ENCODE results near the gene ADSS1.

The ADSS1 gene

DNA sequence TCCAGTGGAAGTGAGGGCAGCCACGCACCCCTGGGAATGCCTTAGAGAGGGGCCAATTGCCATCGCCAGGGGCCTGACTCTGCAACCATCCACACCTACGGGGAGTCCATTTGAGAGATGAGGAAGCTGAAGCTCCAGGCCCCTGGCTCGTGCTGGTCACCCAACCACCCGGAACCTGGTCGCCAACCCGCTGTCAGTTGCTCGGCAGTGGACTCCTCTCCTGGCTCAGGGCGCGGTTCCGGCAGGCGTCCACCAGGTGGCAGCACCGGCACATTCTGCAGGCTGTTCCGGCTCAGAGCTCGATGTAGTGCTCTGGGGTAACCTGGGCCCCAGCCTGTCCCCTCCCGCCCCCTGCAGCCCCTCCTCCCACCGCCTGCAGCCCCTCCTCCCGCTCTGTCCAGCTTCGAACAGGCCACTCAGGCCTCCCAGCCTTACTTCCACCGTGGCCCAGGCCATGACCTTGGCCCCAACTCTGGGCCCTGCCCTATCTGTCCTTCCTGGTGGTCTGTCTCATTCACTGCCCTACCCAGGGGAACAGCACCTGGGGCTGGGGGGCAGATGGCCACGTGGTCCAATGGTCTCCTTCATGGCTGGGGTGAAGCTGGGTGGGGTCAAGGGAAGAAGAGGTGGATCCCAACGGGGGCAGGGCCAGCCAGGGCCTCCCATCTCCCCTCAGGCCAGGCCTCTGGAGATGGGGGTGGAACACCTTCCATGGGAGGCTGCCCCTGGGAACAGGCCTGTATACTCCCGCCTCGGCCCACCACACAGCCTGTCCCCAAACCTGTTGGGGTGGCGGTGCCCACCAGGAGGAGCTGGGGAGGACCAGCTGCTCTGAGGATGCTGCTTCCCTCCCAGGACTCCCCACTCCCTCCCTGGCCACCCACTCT lies 44.7 kb downstream of the ADSS1 start:
- no peak for TF ChIP-seq POLR2A (IDR thresholded peaks at IDR 0.05; ENCODE audit: low read depth, low read length)
- peak; percentile 76 for FAIRE-seq
- peak; percentile 90 for DNase-seq (ENCODE audit: insufficient read length, low spot score)

DNA sequence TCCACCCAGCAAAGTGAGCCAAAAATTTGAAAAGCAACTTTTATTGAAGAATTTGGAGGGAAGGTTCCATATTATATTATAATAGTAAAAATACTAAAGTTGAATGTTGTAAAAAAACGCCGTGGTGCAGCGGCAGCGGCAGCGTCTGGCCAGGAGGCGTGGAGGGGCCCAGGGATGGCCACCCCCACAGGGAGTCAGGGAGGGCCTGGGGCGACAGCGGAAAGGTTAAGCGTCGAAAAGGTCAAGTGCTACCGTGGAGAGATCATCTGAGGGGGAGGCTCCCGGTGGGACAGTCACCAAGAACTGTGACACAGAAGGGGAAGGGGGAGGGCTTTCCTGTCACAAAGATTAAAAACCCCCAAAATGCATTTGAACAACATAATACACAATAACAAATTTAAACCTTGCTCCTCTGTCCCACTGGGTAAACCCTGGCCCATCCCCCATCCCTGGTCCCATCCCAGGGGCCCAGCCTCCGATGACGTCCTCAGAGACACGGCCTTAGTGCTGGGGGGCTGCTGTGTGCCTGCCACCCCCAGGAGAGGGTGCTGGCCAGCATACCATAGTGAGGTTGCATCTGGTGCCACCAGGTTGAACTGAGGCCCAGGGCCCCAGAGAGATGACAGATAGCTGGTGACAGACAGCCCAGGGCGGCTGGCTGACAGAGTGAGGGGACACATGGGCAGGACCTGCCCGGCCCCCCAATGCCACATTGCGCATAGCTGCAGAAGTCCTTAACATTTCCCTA lies 45.5 kb downstream of the ADSS1 start:
- DNase-seq (ENCODE audit: insufficient read length, low spot score) (no peak), FAIRE-seq (no peak)
- TF ChIP-seq POLR2A (IDR thresholded peaks at IDR 0.05; ENCODE audit: low read depth, low read length) = no peak

DNA sequence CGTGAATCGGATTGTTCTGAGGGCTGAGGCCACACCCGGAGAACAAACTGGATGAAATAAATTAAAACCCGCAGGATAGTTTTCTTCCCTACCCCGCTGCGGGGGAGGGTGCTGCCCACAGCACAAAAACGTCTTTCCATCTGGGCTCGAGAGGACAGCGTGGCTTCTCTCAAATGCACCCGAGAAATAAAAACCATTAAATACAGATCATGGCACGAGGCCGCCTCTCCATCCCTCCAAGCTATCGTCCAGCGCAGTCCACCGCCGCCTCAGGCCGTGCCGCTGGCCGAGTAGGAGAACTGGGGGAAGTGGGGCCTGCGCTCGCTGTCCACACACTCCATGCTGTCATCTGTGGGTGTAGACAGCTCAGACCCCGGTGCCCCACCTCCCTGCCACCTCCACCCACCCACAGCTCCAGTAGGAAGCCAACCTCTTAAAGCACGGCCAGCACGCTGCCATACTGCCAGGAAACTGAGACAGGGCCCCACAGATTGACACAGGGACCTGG lies 46.1 kb downstream of the ADSS1 start:
- FAIRE-seq = no peak
- no peak for TF ChIP-seq POLR2A (IDR thresholded peaks at IDR 0.05; ENCODE audit: low read depth, low read length)
- no peak for DNase-seq (ENCODE audit: insufficient read length, low spot score)

DNA sequence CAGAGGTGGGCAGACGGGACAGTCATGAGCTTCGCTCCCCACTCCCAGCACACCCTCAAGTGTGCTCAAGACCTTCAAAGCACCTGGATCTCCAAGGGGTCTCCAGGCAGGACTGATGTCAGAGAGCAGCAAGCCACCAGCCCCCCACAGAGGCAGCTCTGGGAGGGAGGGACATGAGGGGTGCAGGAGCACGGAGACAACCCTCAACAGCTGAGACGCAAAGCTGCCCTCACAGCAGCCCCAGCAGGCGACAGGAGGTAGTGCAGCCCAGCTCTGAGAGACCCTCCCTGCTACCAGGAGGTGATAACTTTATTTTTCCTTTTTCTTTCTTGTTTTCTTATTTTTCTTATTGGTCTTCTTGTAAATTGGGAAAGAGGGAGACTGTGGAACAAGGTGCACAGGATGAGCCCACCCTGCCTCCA lies 46.8 kb downstream of the ADSS1 start:
- DNase-seq (ENCODE audit: insufficient read length, low spot score) (no peak), FAIRE-seq (no peak)
- TF ChIP-seq POLR2A (IDR thresholded peaks at IDR 0.05; ENCODE audit: low read depth, low read length) = no peak

DNA sequence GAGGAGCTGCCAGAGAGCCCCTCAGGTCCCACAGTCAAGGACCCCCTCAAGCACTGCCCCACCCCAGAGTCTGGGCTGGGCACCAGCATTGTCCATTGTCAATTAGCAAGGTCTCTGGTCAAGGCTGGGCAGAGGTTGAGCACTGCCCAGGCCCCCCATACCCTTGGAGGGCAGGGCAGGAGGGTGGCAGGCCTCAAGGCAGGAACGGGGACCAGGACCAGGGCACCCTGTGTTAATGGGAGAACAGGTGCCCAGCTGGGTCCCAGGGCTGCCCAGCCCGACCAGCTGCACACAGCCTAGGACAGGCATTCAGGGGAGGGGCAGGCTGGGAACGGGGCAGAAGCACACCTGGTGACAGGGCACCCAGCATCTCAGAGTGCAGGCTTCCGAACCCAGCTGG lies 47.3 kb downstream of the ADSS1 start:
- TF ChIP-seq POLR2A (IDR thresholded peaks at IDR 0.05; ENCODE audit: low read depth, low read length) = no peak
- no peak for FAIRE-seq
- DNase-seq (ENCODE audit: insufficient read length, low spot score) = no peak

DNA sequence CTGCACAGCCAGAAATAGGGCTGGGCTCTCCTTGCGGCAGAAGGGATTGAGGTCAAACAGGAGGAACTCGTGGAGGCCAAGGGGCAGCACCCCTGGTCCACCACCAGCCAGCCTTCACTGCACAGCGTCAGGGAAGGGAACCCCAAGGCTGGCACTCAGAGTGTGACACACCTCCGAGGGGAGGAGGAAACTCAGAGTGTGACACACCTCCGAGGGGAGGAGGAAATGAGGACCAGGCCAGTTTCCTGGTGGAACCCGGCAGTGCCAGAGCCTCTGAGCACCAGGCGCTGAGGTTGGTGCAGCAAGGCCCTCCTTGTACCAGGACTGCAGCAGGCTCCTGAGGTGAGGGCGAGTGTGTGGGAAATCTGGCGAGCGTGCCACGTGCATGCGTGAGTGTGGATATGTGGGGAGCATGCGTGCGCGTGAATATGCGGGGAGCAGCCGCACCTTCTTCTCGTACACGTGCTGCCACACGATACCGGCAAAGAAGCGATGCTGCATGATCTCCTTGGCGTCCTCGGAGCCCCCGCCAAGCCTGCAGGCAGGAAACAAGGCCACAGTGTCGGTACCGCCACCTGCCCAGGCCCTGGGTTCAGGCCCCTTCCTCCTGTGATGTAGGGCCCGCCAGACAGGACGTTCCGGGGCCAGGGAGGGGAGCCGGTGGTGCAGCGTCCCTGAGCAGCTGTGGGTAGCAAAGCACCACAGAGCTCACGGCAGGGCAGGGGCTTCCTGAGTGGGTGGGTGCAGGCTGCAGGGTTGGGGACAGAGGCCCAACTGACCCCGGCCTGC lies 48.1 kb downstream of the ADSS1 start:
- FAIRE-seq = no peak
- no peak for TF ChIP-seq POLR2A (IDR thresholded peaks at IDR 0.05; ENCODE audit: low read depth, low read length)
- DNase-seq (ENCODE audit: insufficient read length, low spot score) = no peak

DNA sequence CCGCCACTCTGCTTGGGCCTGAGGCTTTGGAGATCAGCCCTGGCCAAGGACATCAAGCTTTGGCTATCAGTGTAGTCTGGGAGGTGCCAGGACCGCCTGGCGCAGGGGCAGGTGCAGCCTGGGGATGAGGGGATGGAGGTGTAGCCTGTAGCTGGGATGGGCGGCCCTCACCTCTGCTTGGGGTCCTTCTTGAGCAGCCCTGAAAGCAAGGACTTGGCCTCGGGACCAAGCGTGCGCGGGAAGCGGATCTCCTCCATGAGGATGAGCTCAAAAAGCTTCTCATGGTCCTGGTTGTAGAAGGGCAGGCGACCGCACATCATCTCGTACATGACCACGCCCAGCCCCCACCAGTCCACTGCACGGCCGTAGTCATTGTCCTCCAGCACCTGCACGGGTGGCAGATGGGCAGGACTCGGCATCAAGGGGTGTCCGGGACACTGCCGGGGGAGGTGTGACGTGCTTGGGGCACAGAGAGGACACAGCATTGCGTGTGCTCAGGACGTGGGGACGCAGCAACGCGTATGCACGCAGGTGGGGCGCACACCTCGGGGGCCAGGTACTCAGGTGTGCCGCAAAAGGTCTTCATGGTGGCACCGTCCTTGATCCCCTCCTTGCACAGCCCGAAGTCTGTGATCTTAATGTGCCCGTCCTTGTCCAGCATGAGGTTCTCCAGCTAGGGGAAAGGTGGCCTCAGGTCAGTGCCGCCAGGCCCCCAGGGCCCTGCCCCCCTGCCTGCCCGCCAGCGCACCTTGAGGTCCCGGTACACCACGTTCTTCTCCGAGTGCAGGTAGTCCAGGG lies 48.9 kb downstream of the ADSS1 start:
- no peak for DNase-seq (ENCODE audit: insufficient read length, low spot score)
- no peak for FAIRE-seq
- no peak for TF ChIP-seq POLR2A (IDR thresholded peaks at IDR 0.05; ENCODE audit: low read depth, low read length)

DNA sequence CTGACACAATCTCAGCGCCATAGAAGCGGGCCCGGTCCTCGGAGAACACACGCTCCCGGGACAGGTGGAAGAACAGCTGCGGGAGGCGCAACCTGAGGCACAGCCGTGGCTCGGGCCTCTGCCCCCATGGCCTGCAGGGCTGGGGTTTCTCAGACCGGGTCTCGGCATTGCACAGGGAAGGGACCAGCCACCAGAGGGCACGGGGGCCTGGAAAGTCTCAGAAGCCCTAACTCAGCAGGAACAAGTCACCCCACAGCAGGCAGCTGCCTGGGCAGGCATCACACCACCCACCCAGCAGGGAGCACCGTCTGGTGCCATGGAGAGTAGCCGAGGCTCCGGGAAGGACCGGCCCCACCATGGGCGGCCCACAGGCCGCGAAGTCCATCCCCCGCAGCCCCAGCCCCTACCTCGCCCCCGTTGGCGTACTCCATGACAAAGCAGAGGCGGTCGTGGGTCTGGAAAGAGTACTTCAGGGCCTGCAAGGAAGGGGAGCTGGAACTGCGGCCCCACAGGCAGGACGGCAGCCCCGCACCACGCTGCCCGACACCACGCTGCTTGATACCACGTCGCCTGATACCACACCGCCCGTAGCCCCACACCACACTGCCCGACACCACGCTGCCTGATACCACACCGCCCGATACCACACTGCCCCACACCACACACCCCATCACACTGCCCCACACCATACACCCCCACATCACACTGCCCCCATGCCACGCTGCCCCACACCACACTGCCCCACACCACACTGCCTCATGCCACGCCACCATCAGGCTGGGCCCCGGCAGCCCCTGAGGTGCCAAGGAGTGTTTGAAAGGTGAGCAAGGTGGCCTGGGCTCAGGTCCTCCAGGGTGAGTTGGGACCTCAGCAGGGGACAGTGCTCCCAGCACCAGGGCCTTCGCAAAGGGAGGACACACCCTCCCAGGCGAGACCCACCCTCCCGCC lies 49.8 kb downstream of the ADSS1 start:
- DNase-seq (ENCODE audit: insufficient read length, low spot score) (no peak), FAIRE-seq (no peak)
- TF ChIP-seq POLR2A (IDR thresholded peaks at IDR 0.05; ENCODE audit: low read depth, low read length) = no peak

DNA sequence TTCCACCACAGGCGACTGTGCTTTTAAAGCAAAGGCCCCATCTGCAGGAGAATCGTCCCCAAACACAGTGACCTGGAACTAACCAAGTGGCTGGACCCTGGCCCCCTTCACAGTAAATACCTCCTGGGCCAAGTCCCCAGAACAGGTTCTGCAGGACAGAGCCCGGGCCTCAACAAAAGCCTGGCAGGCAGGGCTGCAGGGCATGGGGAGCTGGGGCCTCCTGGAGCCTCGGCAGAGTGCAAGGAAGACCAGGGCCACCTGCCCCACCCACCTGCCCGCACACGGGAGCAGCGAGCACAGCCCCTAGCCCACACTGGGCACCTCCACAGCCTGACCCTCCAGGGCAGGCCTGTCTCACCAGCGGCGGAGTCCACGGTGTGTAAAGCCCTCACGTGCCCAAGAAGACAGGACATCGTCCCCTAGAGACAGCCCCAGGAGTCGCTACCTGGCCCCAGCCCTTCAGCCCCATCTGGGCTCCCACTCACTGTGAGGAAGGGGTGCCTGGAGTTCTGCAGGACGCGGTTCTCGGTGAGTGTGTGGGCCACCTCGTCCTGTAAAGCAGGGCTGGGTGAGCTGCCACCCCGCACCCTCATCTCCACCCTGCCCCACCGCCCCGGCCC lies 50.5 kb downstream of the ADSS1 start:
- no peak for DNase-seq (ENCODE audit: insufficient read length, low spot score)
- no peak for TF ChIP-seq POLR2A (IDR thresholded peaks at IDR 0.05; ENCODE audit: low read depth, low read length)
- FAIRE-seq = no peak

DNA sequence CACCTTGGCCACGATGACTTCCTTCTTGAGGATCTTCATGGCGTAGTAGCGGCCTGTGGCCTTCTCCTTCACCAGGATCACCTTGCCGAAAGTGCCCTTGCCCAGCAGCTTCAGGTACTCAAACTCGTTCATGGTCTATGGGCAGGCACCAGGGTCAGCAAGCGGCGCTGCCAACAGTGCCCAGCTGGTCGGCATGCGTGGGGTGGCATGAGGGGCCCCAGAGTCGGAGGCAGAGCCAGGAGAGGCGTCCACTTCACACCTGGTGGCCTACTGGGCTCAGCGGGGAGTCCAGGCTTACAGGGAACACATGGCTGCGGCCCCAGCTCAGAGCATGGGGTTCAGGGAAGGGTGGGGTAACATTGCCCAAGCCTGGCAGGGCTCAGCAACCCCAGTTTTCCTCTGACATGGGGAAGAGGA lies 51.1 kb downstream of the ADSS1 start:
- DNase-seq (ENCODE audit: insufficient read length, low spot score) (no peak), FAIRE-seq (no peak)
- no peak for TF ChIP-seq POLR2A (IDR thresholded peaks at IDR 0.05; ENCODE audit: low read depth, low read length)

DNA sequence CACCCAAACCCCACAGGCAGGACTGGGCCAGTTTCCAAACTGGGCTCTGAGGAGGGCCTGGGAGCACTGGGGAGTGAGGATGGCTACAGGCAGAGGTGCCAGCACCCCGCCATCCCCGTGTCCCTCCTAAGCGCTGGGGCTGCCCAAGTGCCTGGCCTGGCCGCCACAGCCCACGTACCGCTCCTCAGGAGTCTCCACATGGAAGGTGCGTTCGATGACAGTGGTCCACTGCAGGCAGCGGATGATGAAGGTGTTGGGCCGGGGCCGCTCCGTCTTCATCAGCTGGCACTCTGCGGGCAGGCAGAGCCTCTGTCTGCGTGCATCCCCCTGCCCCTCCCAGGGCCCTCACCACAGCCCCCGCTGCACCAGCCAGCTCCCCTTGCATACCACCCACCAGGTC lies 52.5 kb downstream of the ADSS1 start:
- TF ChIP-seq POLR2A (IDR thresholded peaks at IDR 0.05; ENCODE audit: low read depth, low read length) = no peak
- DNase-seq (ENCODE audit: insufficient read length, low spot score) (no peak), FAIRE-seq (no peak)
